Measurements from ENCODE around the gene SPAG9.

The SPAG9 gene

DNA sequence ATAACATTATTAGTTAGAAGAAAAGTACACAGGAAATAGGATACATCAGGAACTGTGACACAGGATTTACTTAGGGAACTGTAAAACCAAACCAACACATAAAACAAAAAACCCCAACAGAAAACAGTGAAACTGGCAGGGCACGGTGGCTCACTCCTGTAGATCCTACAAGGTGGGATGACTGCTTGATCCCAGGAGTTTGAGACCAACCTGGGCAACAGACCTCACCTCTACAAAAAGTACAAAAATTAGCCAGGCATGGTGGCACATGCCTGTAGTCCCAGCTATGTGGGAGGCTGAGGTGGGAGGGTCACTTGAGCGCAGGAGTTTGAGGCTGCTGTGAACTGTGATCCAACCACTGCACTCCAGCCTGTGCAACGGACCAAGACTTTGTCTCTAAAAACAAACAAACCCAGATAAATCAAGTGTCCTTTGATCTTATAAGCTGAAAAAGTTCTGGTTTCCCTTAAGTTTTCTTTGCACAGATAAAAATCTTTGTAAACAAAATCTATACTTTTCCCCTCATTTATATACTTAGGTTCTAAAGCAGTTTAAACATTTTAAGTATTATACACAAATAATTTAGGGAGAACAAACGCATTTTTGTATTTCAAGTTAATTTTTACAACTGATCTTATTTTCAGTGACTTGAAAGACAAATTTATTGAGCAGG lies 143.0 kb downstream of the SPAG9 start:
- no peak for DNase-seq

- DNase-seq, result no peak
Observed at GRCh38 chr17:50976951-50977472, 143.7 kb downstream of the SPAG9 start.

GRCh38 chr17:50973557-50974494 lies 146.8 kb downstream of the SPAG9 start:
- DNase-seq, result no peak

DNA sequence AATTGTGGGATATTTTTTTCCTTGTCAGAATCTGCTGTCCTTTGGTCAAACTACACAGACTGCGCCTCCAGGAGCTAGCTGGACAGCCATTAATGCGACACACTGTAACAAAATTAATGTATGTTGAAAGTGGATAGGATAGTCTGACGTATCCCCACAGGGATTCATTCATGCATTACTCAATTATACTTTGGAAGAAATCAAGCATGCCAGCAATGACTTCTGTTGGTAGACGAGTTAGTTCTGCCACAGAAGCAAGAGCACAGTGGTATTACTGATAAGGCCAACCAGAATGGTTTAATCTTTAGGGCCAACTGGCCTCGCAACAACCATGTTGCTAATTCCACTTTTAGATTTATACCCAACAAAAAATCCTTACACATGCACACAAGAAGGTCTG lies 148.1 kb downstream of the SPAG9 start:
- DNase-seq, result no peak

DNA sequence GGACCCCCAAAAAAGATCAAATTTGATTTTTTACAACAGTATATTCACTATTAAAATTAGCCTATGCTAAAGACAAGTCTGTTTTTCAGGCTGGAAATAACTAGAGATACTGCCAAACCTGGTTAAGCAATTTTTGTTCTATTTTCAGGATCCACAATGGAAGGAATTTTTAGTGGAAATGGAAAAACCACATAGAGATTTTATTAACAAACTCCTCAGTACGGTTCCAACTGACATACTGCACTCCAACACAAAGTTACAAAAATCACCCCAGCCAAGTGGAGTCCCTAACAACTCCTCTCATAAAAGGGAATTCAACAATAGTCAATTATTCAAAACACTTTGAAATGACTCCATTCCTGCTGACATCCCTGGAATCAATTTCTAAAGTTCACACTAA lies 152.9 kb downstream of the SPAG9 start:
- DNase-seq, result no peak

DNA sequence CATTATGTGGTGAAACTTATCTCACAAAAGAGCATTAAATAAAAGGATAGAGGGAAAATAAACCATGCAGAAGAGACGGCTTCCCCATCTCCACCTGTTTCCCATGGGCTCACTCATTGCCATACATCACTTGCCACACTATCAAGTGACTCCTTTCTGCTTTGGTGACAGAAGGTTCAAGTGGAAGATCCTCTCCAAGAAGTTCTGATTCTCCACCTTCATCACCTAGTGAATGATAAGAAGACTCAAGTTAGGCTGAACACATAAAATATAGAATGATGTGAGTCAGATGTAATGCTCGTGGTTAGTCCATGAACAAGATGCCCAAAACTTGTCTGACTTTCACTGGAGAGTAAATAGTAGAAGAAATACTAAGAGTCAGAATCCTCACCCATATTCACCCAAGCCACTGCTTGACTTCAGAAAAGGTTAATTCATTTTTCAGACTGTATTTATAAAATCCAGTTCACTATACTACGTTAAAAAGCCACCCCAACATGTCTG lies 154.5 kb downstream of the SPAG9 start:
- no peak for DNase-seq

GRCh38 chr17:50963139-50963538 lies 157.5 kb downstream of the SPAG9 start:
- no peak for DNase-seq

DNA sequence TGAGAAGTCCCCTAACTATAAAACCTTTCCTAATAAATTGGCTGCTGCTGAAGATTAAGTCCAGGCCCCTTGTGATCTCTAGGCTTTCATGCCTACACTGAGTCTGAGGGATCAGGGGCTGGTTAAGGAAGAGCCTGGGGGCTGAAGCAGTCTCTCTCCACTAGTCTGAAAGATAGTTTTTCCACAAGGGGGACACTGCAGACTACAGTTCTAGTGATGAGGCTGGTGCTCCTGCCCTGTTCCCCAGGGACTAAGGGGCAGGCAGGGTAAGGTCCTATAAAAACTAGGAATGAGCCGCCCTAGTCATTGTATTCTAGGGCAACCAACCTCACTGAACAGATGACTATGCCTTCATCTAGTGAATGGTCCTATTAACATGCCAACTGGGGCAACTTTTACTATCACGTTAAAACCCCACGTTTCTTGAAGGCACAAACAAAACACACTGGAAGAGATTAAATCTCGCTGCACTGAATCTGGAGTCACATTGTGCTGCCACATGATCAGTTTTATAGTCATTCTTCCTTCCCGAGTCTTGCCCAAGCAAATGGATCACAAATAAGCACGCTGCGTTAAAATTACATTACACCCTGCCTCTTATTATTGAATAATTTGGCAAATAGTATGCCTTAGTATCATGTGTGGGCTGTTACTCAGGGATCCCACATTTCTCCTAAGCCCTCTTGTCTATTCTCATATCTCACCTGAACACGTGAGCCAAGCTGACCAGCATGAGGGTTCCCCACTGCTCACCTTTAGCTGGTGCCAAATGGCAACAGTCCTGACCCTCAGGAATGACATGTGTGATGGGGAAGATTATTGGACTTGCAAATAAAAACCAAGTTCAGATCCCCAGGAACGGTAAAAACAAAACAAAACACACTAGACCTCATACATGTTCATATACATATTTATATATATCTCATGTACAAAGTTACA lies 159.1 kb downstream of the SPAG9 start:
- DNase-seq, result no peak

GRCh38 chr17:50959341-50959740 lies 161.3 kb downstream of the SPAG9 start:
- DNase-seq, result no peak

DNA sequence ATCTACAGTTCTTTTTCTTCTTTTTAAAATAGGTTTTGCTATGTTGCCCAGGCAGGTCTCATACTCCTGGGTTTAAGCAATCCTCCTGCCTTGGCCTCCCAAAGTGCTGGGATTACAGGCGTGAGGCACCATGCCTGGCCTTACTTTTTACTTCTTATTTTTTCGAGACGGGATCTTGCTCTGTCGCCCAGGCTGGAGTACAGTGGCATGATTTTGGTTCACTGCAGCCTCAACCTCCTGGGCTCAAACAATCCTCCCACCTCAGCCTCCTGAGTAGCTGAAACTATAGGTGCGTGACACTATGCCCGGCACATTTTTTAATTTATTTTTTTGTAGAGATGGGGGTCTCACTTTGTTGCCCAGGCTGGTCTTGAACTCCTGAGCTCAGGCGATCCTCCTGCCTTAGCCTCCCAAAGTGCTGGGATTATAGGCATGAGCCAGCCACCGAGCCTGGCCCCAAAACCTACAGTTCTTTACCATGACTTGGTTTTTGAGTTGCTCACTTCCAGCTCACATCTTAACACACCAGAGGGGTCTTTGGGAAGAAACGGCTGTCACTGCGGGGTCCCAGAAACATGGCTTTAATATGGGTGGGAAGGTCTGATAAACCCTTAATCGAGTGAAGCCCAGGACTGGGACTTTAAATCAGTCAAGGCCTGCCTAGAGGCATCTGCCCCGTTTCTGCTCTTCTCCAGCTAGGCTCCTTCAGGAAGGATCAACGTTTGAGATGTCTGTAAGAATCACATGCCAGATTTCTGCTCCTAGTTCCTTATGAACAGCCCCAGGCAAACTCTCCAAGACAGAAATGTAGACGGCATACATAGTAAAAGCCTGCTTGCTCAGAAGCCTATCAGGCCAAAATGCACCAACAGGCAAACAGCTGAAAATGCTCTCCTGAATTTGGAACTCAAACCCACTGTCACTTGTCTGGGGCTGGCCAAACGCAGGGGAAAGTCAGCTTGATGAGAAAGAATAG lies 162.8 kb downstream of the SPAG9 start:
- DNase-seq, result no peak

DNA sequence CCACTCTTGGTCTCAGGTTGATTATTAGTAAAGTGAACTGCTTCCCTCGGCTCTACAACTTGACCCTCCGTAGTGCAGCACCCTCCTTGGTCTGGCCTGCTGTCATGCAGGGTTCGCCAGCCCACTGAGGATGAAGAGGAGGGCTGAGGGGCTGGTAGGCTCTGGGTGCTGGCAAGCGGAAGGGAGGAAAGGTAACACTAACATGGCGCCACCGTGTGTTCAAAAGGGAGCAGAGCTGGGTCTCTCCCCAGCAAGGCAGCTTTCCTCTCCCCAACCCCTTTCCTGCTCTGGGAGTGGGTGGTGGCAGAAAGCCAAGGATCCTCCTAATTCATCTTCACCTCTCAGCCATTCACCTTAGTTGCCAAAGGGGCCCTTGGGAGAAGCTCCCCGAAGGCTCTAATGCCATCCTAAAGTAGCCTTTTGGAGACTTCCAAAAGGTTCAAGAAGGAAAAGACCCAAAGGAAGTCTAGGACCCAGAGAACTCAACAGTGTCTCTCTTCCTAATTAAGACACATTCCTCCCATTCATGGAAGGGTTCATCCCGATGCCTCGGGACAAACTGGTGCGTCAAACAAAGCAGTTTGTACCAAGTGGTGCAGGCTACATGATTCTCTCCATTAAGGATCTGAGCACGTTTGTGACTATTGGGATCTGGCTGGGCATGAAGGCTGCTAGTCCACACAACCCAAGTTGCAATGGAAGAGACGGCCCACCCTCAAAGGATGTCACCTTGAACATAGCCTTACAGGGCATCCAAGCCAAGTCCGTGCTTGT lies 163.7 kb downstream of the SPAG9 start:
- peak; percentile 30 for DNase-seq

- no peak for DNase-seq
Observed at GRCh38 chr17:50956409-50956749, 164.3 kb downstream of the SPAG9 start.

- DNase-seq, result no peak
Observed at GRCh38 chr17:50955667-50956120, 165.0 kb downstream of the SPAG9 start.

GRCh38 chr17:50955160-50955559 lies 165.5 kb downstream of the SPAG9 start:
- no peak for DNase-seq

DNA sequence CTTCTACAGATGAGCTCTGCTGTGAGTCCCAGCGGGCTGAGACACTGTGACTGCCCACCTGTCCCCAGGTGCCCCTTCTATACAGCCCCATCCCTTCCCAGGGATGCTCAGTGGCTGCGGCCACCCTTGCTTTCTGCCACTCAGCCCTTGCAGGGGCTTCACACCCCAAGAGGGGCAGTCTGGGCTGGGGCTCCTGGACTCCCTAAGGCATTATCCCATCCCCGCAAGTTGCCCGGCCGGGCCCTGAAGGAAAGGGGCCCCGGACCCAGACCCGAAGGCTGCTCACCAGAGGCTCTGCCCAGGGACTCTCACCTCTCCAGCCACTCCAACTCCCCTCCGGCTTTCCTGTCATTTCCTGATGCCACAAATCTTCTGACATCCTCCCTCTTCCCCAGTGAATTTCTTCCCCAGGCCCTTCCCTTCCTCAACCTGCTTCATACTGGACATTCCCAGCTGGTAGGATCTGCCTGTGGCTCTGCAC lies 166.0 kb downstream of the SPAG9 start:
- DNase-seq, result no peak

DNA sequence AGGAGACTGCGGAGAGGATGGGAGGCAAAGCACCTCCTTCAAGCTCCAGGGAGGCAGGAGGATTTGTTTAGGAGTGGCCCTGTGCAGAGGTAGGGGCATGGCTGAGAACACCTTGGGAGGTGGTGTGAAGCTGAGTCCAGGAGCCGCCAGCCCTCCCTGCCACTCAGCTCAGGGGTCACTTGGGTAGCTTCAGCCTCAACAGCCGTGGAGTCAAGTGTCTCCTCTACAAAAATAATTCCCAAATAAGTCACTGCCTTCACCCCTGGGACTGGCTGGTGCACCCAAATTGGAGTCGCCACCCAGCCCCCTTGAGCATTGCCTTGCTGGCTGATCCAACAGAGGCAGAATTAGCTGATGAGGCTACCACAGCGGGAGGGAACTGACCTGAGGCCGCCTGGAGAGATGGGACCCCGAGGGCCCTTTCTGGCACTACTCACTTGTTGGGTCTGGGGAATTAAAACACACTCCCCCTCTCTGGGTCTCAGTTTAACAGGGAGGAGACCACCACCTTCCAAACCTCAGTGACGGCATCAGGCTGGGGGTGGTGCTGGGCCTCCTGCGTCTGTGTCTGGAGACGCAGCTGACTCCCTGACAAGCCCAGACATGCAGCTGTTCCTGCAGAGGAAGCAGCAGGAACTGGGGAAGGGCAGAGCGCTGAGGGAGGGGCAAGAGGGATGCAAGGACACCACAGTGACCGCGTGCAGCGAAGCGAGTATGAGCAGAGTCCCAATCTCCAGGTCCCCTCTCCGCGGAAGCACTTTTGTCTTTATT lies 166.7 kb downstream of the SPAG9 start:
- no peak for DNase-seq

GRCh38 chr17:50953518-50953830 lies 167.2 kb downstream of the SPAG9 start:
- no peak for DNase-seq

DNA sequence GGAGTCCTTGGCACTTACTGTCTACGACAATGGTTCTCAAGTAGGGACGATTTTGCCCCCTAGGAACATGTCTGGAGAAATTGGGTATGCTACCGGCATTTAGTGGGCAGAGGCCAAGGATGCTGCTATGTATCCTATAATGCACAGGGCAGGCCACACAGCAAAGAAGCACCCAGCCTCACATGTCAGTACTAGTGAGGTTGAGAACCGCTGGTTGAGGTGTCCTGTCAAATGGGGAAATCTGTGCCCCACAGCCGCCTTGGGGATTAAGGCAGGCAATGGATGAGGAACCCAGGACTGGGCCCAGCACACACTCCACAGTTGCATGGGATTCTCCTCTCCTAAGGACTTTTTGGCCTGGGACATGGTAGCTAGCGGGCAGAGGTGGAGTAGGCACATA lies 167.8 kb downstream of the SPAG9 start:
- no peak for DNase-seq

DNA sequence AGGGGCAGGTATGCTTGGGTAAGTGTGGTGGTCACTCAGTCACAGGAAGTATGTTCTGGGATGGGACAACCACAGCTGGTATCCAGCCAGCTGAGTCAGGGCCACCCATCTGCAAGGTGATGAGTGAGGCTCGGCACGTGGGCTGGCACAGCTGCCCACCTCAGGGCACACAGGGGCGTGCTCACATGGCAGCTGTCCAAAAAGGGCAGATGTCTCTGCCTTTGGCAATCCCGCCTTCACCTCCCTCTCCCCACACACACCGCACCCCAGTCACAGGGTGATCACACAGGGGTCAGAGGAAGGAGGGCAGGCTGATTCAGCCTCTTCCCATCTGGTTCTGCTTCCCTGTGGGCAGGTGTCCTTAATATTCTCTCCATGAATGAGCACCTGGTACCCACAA lies 168.7 kb downstream of the SPAG9 start:
- no peak for DNase-seq

Measured in KG1 (cell line).